Caco-2 (cell line): ENCODE data around the gene TMEM54. TPM values are rescaled to one million over a fixed set of nuclear protein-coding genes. Genes with fewer than 3 reads are reported as not detected.

Experiments used
- BruUV-seq: library from RNA; stranded (reverse); fragments of 400-500 nt; replicated peaks from 2 replicates; lab custom pipeline; 2021; lab: Mats Ljungman, UMichigan
- CTCF ChIA-PET: fragments of 300-600 bp; sonication (Branson Sonifier 250); formaldehyde crosslinking; loops from one replicate; lab custom pipeline; 2022; ENCODE audit warnings: antibody characterized with exemption; lab: Charles Lee
- POLR2A ChIA-PET: fragments of 300-600 bp; sonication (Branson Sonifier 250); formaldehyde crosslinking; loops from one replicate; lab custom pipeline; 2022; ENCODE audit warnings: antibody characterized with exemption; lab: Charles Lee
- DNase-seq, 2 experiments: peaks; one replicate each; pipeline versions ENCODE4 v3.0.0 to v3.0.0-alpha.2; 2020 to 2022
- H3K27me3 ChIP-seq: replicated peaks from 2 replicates; pipeline ENCODE4 v1.6.0; 2011; ENCODE audit warnings: low read length; ENCODE audit not compliant: control insufficient read depth, insufficient read depth
- H3K36me3 ChIP-seq: 2 replicates; pipeline ENCODE4 v1.5.1; 2011; ENCODE audit warnings: low read length; ENCODE audit not compliant: control insufficient read depth, insufficient read depth
- H3K4me1 ChIP-seq: fragments of 250-450 bp; sonication (Bioruptor Pico); 2 replicates; pipeline ENCODE4 v1.5.1; 2020; ENCODE audit warnings: mild to moderate bottlenecking
- H3K4me3 ChIP-seq: 2 replicates; pipeline ENCODE4 v1.5.1; 2011; ENCODE audit warnings: low read depth, mild to moderate bottlenecking, control low read depth, low read length
- H3K9me3 ChIP-seq: fragments of 250-450 bp; sonication (Bioruptor Pico); 2 replicates; pipeline ENCODE4 v1.5.1; 2020; ENCODE audit warnings: mild to moderate bottlenecking, moderate library complexity
- H3K27ac Mint-ChIP-seq: one replicate; pipeline ENCODE4 v1.8.0; 2022; ENCODE audit warnings: mixed read lengths; ENCODE audit not compliant: unreplicated experiment
- H3K27me3 Mint-ChIP-seq: one replicate; pipeline ENCODE4 v1.8.0; 2022; ENCODE audit warnings: mixed read lengths; ENCODE audit not compliant: insufficient read depth, unreplicated experiment
- H3K36me3 Mint-ChIP-seq: one replicate; pipeline ENCODE4 v1.8.0; 2022; ENCODE audit warnings: mild to moderate bottlenecking, mixed read lengths; ENCODE audit not compliant: insufficient read depth, unreplicated experiment
- H3K4me1 Mint-ChIP-seq: one replicate; pipeline ENCODE4 v1.8.0; 2022; ENCODE audit warnings: low read depth, mixed read lengths; ENCODE audit not compliant: unreplicated experiment
- H3K4me3 Mint-ChIP-seq: one replicate; pipeline ENCODE4 v1.8.0; 2022; ENCODE audit warnings: mild to moderate bottlenecking, moderate library complexity, mixed read lengths; ENCODE audit not compliant: unreplicated experiment
- H3K9me3 Mint-ChIP-seq: one replicate; pipeline ENCODE4 v1.8.0; 2022; ENCODE audit warnings: mixed read lengths; ENCODE audit not compliant: unreplicated experiment
- intact Hi-C: fragments of 100-400 bp; cut with micrococcal nuclease; formaldehyde crosslinking; loops from one replicate; pipeline ENCODE4 v1.10.0; 2022; ENCODE audit not compliant: unreplicated experiment
- total RNA-seq: library from RNA; stranded (reverse); gene quantifications from 2 replicates; pipeline ENCODE4 v1.2.3, GENCODE V29; 2022
- TF ChIP-seq, protein P1 (sequence below), 2 experiments: fragments of 200-600 bp in 1 of 2; IDR thresholded peaks; 1 replicate in 1 of 2; 2 replicates in 1 of 2; pipeline versions ENCODE4 v1.5.1 to v1.8.0; 2011 to 2022; ENCODE audit warnings: antibody characterized with exemption in 1 of 2, control low read depth in 1 of 2, inconsistent platforms in 1 of 2, low read depth in 1 of 2, low read length in 1 of 2, mild to moderate bottlenecking in 1 of 2, moderate library complexity in 1 of 2; ENCODE audit not compliant: insufficient read depth in 1 of 2, severe bottlenecking in 1 of 2, unreplicated experiment in 1 of 2

The TMEM54 gene
- total RNA-seq, 1 experiment from 2014 or later, result 50.1 TPM

DNA sequence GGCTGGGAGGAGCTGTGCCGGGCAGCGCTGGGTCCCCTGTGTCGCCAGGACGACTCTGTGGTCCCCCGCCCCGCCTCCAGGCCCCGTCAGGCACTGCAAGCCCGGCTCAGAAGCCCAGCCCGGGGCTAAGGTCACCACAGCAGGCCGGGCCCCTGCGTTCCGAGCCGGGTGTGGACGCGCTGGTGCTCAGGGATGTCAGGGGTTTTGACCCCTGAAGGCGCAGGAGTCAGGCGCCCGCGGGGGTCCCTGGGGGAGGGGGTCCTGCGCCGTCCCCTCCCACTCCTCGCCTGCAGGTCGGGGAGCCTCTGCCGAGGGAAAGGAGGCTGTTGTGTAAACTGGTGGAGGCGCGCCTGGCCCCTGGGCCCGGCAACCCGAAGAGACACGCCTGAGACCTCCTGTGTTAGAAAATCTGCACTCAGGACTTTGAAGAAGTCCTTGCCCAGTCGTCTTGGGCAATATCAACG, 23.7 kb upstream of the TMEM54 start:
- Histone ChIP-seq H3K4me1 (peaks cover 21% of the 10 kb centered on the region), H3K4me3 (no peak overlapping the region), H3K36me3 (no peaks in the 10 kb centered on the region), H3K27me3 (no peaks in the 10 kb centered on the region), H3K9me3 (no peaks in the 10 kb centered on the region)
- no peaks in the 10 kb centered on the region for H3K36me3 Mint-ChIP-seq
- peaks cover 28% of the 10 kb centered on the region for H3K4me1 Mint-ChIP-seq
- TF ChIP-seq, protein P1, sequence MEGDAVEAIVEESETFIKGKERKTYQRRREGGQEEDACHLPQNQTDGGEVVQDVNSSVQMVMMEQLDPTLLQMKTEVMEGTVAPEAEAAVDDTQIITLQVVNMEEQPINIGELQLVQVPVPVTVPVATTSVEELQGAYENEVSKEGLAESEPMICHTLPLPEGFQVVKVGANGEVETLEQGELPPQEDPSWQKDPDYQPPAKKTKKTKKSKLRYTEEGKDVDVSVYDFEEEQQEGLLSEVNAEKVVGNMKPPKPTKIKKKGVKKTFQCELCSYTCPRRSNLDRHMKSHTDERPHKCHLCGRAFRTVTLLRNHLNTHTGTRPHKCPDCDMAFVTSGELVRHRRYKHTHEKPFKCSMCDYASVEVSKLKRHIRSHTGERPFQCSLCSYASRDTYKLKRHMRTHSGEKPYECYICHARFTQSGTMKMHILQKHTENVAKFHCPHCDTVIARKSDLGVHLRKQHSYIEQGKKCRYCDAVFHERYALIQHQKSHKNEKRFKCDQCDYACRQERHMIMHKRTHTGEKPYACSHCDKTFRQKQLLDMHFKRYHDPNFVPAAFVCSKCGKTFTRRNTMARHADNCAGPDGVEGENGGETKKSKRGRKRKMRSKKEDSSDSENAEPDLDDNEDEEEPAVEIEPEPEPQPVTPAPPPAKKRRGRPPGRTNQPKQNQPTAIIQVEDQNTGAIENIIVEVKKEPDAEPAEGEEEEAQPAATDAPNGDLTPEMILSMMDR (IDR thresholded peaks at IDR 0.05; ENCODE audit: insufficient read depth in 1 of 2, low read depth in 1 of 2, low read length in 1 of 2, severe bottlenecking in 1 of 2, unreplicated experiment in 1 of 2), result peak in 1 of 2 experiments; percentile 20
- H3K27ac Mint-ChIP-seq, result peak overlapping the region; percentile 59
- peak; percentile 71 to 77 for DNase-seq
- H3K27me3 Mint-ChIP-seq, result no peaks in the 10 kb centered on the region
- peak overlapping the region; percentile 62 for H3K4me3 Mint-ChIP-seq
- CTCF ChIA-PET, result interaction anchor here (0.5 to 0.7 kb wide), 2 partner anchors 10 to 130 kb away, joined by 3 to 4 read pairs; no protein-coding TSS in a partner anchor
- BruUV-seq, result no TSS peak
- intact Hi-C loops, result no loop called here
- POLR2A ChIA-PET, result interaction anchor here (0.7 kb wide), 1 partner anchor 11 kb away, joined by 3 read pairs; no protein-coding TSS in a partner anchor
- no peaks in the 10 kb centered on the region for H3K9me3 Mint-ChIP-seq

GRCh38 chr1:32920833-32921232, 19.6 kb upstream of the TMEM54 start:
- POLR2A ChIA-PET, result no interaction called here
- Histone ChIP-seq H3K4me3 (no peak overlapping the region), H3K9me3 (no peaks in the 10 kb centered on the region), H3K36me3 (no peaks in the 10 kb centered on the region), H3K4me1 (peaks cover 12% of the 10 kb centered on the region), H3K27me3 (no peaks in the 10 kb centered on the region)
- no TSS peak for BruUV-seq
- Mint-ChIP-seq H3K27ac (no peak overlapping the region), H3K36me3 (no peaks in the 10 kb centered on the region), H3K4me3 (no peak overlapping the region), H3K27me3 (no peaks in the 10 kb centered on the region), H3K4me1 (peaks cover 20% of the 10 kb centered on the region), H3K9me3 (no peaks in the 10 kb centered on the region)
- DNase-seq, result no peak
- intact Hi-C loops, result no loop called here
- TF ChIP-seq, protein P1 (IDR thresholded peaks at IDR 0.05; ENCODE audit: insufficient read depth in 1 of 2, low read depth in 1 of 2, low read length in 1 of 2, severe bottlenecking in 1 of 2, unreplicated experiment in 1 of 2), result no peak
- CTCF ChIA-PET, result no interaction called here

GRCh38 chr1:32919811-32920733, 18.9 kb upstream of the TMEM54 start:
- Mint-ChIP-seq H3K27ac (no peak overlapping the region), H3K4me3 (no peak overlapping the region), H3K27me3 (no peaks in the 10 kb centered on the region), H3K4me1 (peaks cover 13% of the 10 kb centered on the region), H3K9me3 (no peaks in the 10 kb centered on the region), H3K36me3 (no peaks in the 10 kb centered on the region)
- intact Hi-C loops, result no loop called here
- TF ChIP-seq, protein P1 (IDR thresholded peaks at IDR 0.05; ENCODE audit: insufficient read depth in 1 of 2, low read depth in 1 of 2, low read length in 1 of 2, severe bottlenecking in 1 of 2, unreplicated experiment in 1 of 2), result no peak
- no peak for DNase-seq
- H3K4me1 ChIP-seq, result peaks cover 7% of the 10 kb centered on the region
- H3K9me3 ChIP-seq, result no peaks in the 10 kb centered on the region
- H3K27me3 ChIP-seq, result no peaks in the 10 kb centered on the region
- ChIA-PET POLR2A (no interaction called here), CTCF (no interaction called here)
- no TSS peak for BruUV-seq
- no peak overlapping the region for H3K4me3 ChIP-seq
- H3K36me3 ChIP-seq, result no peaks in the 10 kb centered on the region
